ENCODE measurements around the gene ERBB3.
A peak's percentile ranks its signal among the peaks of the same experiment; 100 is the strongest.
"Not testable (repeated sequence)": the region's sequence is repeated elsewhere in the genome, so short reads cannot be mapped to it uniquely, and the experiment has no call there.

Gene ERBB3

GRCh38 chr12:56046027-56046780 is 33.8 kb upstream of the ERBB3 start:
- Histone ChIP-seq H3K27me3 (ENCODE audit: insufficient read depth, low read length) (no peaks in the 10 kb centered on the region), H3K9me3 (ENCODE audit: insufficient read depth, low read depth, low read length) (no peaks in the 10 kb centered on the region), H3K4me3 (ENCODE audit: low read length) (no peak overlapping the region), H3K27ac (ENCODE audit: low read length) (no peak overlapping the region), H3K4me1 (ENCODE audit: insufficient read depth, low read length) (0 out of 2 replicates have a peak, but pooled peaks cover 4% of the 10 kb centered on the region), H3K36me3 (ENCODE audit: insufficient read depth, low read depth, low read length) (peaks cover 33% of the 10 kb centered on the region), H3K9ac (ENCODE audit: low read depth, low read length) (peak overlapping the region; percentile 26; the same call in 1 of the 2 replicates)

- no peak overlapping the region for H3K9ac ChIP-seq (ENCODE audit: low read depth, low read length)
- H3K27ac ChIP-seq (ENCODE audit: low read length) = no peak overlapping the region
Observed at GRCh38 chr12:56053407-56053893, 26.5 kb upstream of the ERBB3 start.

GRCh38 chr12:56059964-56060363 is 20.0 kb upstream of the ERBB3 start:
- not testable (repeated sequence) for H3K4me3 ChIP-seq (ENCODE audit: low read length); H3K9me3 ChIP-seq (ENCODE audit: insufficient read depth, low read depth, low read length)

More at GRCh38 chr12:56053407-56053893, 26.5 kb upstream of the ERBB3 start:
- H3K4me1 ChIP-seq (ENCODE audit: insufficient read depth, low read length) = no peaks in the 10 kb centered on the region
- no peaks in the 10 kb centered on the region for H3K36me3 ChIP-seq (ENCODE audit: insufficient read depth, low read depth, low read length)
- H3K9me3 ChIP-seq (ENCODE audit: insufficient read depth, low read depth, low read length) = no peaks in the 10 kb centered on the region
- H3K4me3 ChIP-seq (ENCODE audit: low read length) = no peak overlapping the region
- no peaks in the 10 kb centered on the region for H3K27me3 ChIP-seq (ENCODE audit: insufficient read depth, low read length)

GRCh38 chr12:56061982-56062381 is 18.0 kb upstream of the ERBB3 start:
- Histone ChIP-seq H3K9me3 (ENCODE audit: insufficient read depth, low read depth, low read length) (no peaks in the 10 kb centered on the region), H3K27me3 (ENCODE audit: insufficient read depth, low read length) (no peaks in the 10 kb centered on the region), H3K4me1 (ENCODE audit: insufficient read depth, low read length) (no peaks in the 10 kb centered on the region), H3K4me3 (ENCODE audit: low read length) (no peak overlapping the region), H3K36me3 (ENCODE audit: insufficient read depth, low read depth, low read length) (no peaks in the 10 kb centered on the region), H3K9ac (ENCODE audit: low read depth, low read length) (no peak overlapping the region), H3K27ac (ENCODE audit: low read length) (no peak overlapping the region)

More at GRCh38 chr12:56059964-56060363, 20.0 kb upstream of the ERBB3 start:
- not testable (repeated sequence) for H3K36me3 ChIP-seq (ENCODE audit: insufficient read depth, low read depth, low read length); H3K27ac ChIP-seq (ENCODE audit: low read length); H3K4me1 ChIP-seq (ENCODE audit: insufficient read depth, low read length); H3K9ac ChIP-seq (ENCODE audit: low read depth, low read length); H3K27me3 ChIP-seq (ENCODE audit: insufficient read depth, low read length)

- Histone ChIP-seq H3K9ac (ENCODE audit: low read depth, low read length) (no peak overlapping the region), H3K27ac (ENCODE audit: low read length) (no peak overlapping the region), H3K27me3 (ENCODE audit: insufficient read depth, low read length) (no peaks in the 10 kb centered on the region), H3K9me3 (ENCODE audit: insufficient read depth, low read depth, low read length) (no peaks in the 10 kb centered on the region), H3K4me3 (ENCODE audit: low read length) (no peak overlapping the region), H3K36me3 (ENCODE audit: insufficient read depth, low read depth, low read length) (no peaks in the 10 kb centered on the region), H3K4me1 (ENCODE audit: insufficient read depth, low read length) (no peaks in the 10 kb centered on the region)
Observed at GRCh38 chr12:56062996-56063395, 17.0 kb upstream of the ERBB3 start.

- no peak overlapping the region for H3K27ac ChIP-seq (ENCODE audit: low read length)
- H3K27me3 ChIP-seq (ENCODE audit: insufficient read depth, low read length) = no peaks in the 10 kb centered on the region
- H3K4me3 ChIP-seq (ENCODE audit: low read length) = no peak overlapping the region
- no peaks in the 10 kb centered on the region for H3K9me3 ChIP-seq (ENCODE audit: insufficient read depth, low read depth, low read length)
- H3K4me1 ChIP-seq (ENCODE audit: insufficient read depth, low read length) = no peaks in the 10 kb centered on the region
- H3K9ac ChIP-seq (ENCODE audit: low read depth, low read length) = no peak overlapping the region
- no peaks in the 10 kb centered on the region for H3K36me3 ChIP-seq (ENCODE audit: insufficient read depth, low read depth, low read length)
Observed at GRCh38 chr12:56071648-56072047, 8.3 kb upstream of the ERBB3 start.

- Histone ChIP-seq H3K4me3 (ENCODE audit: low read length) (no peak overlapping the region), H3K27ac (ENCODE audit: low read length) (no peak overlapping the region), H3K4me1 (ENCODE audit: insufficient read depth, low read length) (peaks cover 4% of the 10 kb centered on the region; the same call in 1 of the 2 replicates), H3K9ac (ENCODE audit: low read depth, low read length) (no peak overlapping the region), H3K9me3 (ENCODE audit: insufficient read depth, low read depth, low read length) (no peaks in the 10 kb centered on the region), H3K36me3 (ENCODE audit: insufficient read depth, low read depth, low read length) (no peaks in the 10 kb centered on the region), H3K27me3 (ENCODE audit: insufficient read depth, low read length) (no peaks in the 10 kb centered on the region)
Observed at GRCh38 chr12:56074396-56074795, 5.6 kb upstream of the ERBB3 start.

GRCh38 chr12:56077966-56078365 is 2.0 kb upstream of the ERBB3 start:
- not testable (repeated sequence) for H3K9ac ChIP-seq (ENCODE audit: low read depth, low read length); H3K27ac ChIP-seq (ENCODE audit: low read length); H3K4me3 ChIP-seq (ENCODE audit: low read length); H3K36me3 ChIP-seq (ENCODE audit: insufficient read depth, low read depth, low read length); H3K27me3 ChIP-seq (ENCODE audit: insufficient read depth, low read length); H3K9me3 ChIP-seq (ENCODE audit: insufficient read depth, low read depth, low read length)
- peaks cover 21% of the 10 kb centered on the region for H3K4me1 ChIP-seq (ENCODE audit: insufficient read depth, low read length)

GRCh38 chr12:56078427-56078826 is 1.5 kb upstream of the ERBB3 start:
- Histone ChIP-seq H3K4me3 (ENCODE audit: low read length) (peak overlapping the region; percentile 74; the same call in 1 of the 2 replicates), H3K9me3 (ENCODE audit: insufficient read depth, low read depth, low read length) (no peaks in the 10 kb centered on the region), H3K9ac (ENCODE audit: low read depth, low read length) (peak overlapping the region; percentile 85; the same call in 1 of the 2 replicates), H3K27me3 (ENCODE audit: insufficient read depth, low read length) (peaks cover 6% of the 10 kb centered on the region; the same call in 1 of the 2 replicates), H3K36me3 (ENCODE audit: insufficient read depth, low read depth, low read length) (peaks cover 6% of the 10 kb centered on the region; the same call in 1 of the 2 replicates), H3K27ac (ENCODE audit: low read length) (no peak overlapping the region), H3K4me1 (ENCODE audit: insufficient read depth, low read length) (peaks cover 21% of the 10 kb centered on the region)

GRCh38 chr12:56078931-56079722 is 838 bp upstream of the ERBB3 start:
- H3K9me3 ChIP-seq (ENCODE audit: insufficient read depth, low read depth, low read length) = no peaks in the 10 kb centered on the region
- peaks cover 13% of the 10 kb centered on the region for H3K36me3 ChIP-seq (ENCODE audit: insufficient read depth, low read depth, low read length)
- peaks cover 6% of the 10 kb centered on the region; the same call in 1 of the 2 replicates for H3K27me3 ChIP-seq (ENCODE audit: insufficient read depth, low read length)
- H3K4me3 ChIP-seq (ENCODE audit: low read length) = peak overlapping the region; percentile 74
- peaks cover 21% of the 10 kb centered on the region for H3K4me1 ChIP-seq (ENCODE audit: insufficient read depth, low read length)
- H3K27ac ChIP-seq (ENCODE audit: low read length) = peak overlapping the region; percentile 52
- H3K9ac ChIP-seq (ENCODE audit: low read depth, low read length) = peak overlapping the region; percentile 85

GRCh38 chr12:56080556-56081138 is 682 bp downstream of the ERBB3 start:
- Histone ChIP-seq H3K27me3 (ENCODE audit: insufficient read depth, low read length) (peaks cover 6% of the 10 kb centered on the region; the same call in 1 of the 2 replicates), H3K9ac (ENCODE audit: low read depth, low read length) (peak overlapping the region; percentile 85; the same call in 1 of the 2 replicates), H3K27ac (ENCODE audit: low read length) (peak overlapping the region; percentile 65), H3K36me3 (ENCODE audit: insufficient read depth, low read depth, low read length) (peaks cover 23% of the 10 kb centered on the region), H3K4me3 (ENCODE audit: low read length) (peak overlapping the region; percentile 74), H3K9me3 (ENCODE audit: insufficient read depth, low read depth, low read length) (no peaks in the 10 kb centered on the region), H3K4me1 (ENCODE audit: insufficient read depth, low read length) (peaks cover 21% of the 10 kb centered on the region)
